Epidermal melanocyte (primary cell): ENCODE results near the gene UBE2F.
"Not testable (repeated sequence)": the region's sequence is repeated elsewhere in the genome, so short reads cannot be mapped to it uniquely, and the experiment has no call there.

Source experiments
- DNase-seq: peaks from one replicate; pipeline ENCODE4 v3.0.0; 2011; ENCODE audit warnings: low spot score; ENCODE audit not compliant: insufficient read length

The UBE2F gene

DNA sequence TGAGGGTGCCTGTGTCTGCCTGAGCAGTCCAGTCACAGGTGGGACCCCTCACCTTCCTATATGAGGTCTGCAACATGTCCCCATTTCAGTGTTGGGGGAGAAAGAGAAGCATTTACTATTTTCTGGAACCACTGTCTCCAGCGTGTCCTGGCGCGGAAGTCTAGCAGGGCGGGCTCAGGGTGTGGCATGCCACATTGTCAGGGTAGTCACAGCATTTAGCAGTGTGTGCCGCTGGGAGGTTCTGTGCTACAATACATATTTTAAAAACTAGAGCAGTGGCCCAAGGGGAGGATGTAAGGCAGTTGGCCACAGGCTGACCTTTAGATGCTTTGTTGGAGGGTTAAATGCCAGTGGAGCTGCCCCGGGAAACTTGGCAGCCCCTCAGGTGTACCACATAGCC, 12.5 kb downstream of the UBE2F start:
- DNase-seq: no peak

DNA sequence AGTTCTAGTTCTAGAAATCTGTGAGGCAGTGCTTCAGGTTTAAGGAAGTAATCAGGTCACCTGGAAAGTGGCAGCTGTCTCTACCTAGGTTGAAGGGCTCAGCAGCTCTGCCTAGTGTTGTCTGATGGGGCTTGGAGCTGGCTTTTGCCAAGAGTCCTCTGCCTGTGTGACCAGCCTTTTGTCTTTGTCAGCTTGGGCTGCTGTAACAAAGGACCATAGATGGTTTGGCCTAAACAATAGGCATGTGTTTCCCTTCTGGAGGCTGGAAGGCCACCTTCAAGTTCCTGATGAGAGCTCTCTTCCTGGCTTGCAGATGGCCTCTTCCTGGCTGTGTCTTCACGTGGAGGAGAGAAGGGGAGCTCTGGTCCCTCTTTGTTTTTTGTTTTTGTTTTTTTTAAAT, 13.3 kb downstream of the UBE2F start:
- no peak for DNase-seq

DNA sequence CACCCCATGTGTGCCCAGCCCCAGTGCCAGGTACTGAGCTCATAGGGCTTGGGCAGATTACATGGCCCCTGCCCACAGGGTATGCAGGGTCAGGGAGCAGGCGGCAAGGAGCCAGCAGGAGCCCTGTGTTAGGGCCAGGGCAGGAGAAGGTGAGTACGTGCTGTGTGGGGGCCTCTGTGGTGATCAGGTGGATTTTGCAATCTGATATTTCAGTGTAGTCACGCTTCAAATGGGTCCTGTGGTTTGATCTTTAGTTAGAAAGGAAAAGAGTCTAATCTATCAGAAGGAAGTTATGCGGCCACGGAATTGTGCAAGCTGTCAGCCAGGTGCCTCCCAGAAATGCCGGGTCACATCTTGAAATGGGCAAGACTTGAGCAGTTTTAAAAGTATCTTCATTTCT, 13.9 kb downstream of the UBE2F start:
- DNase-seq: no peak

DNA sequence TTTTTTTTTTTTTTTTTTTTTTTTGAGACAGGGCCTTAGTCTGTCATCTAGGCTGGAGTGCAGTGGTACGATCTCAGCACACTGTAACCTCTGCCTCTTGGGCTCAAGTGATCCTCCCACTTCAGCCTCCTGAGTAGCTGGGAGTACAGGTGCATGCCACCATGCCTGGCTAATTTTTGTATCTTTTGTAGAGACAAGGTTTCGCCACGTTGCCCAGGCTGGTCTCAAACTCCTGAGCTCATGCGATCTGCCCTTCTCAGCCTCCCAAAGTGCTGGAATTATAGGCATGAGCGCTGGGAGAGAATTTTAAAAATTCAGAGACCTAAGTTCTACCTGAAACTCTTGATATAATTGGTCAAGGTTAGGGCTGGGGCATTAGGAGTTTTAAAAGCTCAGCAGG, 14.8 kb downstream of the UBE2F start:
- not testable (repeated sequence) for DNase-seq

DNA sequence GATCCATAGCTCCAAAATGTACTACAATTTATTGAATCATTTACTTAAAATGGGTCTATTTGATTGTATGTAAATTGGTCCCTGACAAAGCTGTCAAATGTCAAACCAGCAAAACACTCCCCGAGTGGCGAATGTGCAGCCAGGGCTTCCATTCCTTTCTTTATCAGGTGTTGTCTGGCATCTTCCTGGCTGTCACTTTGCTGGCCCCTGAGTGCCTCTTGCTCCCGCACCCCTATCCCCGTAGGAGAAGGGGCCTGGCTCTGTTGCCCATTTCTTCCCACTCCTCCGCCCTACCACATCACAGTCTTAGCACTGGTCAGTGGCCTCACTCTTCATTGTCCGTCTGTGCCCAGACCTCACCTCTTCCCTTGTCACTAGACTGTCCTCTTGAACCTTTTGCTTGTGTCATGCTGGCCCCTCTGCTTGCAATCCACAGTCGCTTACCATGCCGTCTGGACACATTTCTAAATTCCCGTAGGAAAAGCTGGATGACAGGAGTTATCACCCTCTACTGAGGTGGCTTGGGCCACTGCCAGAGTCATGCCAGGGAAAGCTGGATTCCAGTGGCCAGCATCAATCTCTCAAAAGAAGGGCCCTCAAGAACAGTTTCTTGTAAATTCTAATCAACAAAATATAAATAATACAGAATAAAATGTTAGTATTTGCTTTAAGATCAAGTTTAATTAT, 15.4 kb downstream of the UBE2F start:
- DNase-seq: no peak

DNA sequence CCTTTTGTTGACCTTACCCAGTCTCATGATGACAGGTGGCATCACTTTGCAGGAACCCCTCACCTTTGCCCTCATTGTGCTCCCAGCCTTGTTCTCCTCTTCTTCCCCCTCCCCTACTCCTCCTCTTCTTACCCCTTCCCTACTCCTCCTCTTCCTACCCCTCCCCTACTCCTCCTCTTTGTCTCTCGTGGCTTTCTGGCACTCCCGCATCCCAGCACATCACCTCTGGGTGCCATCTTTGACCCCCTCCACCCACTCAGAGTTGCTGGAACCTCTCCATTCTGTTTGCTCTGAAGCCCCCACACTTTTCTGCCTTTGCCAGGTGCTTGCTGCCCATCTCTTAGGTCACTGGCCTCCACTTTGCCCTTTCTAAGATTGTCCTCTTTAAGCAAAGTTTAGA, 17.1 kb downstream of the UBE2F start:
- no peak for DNase-seq

DNA sequence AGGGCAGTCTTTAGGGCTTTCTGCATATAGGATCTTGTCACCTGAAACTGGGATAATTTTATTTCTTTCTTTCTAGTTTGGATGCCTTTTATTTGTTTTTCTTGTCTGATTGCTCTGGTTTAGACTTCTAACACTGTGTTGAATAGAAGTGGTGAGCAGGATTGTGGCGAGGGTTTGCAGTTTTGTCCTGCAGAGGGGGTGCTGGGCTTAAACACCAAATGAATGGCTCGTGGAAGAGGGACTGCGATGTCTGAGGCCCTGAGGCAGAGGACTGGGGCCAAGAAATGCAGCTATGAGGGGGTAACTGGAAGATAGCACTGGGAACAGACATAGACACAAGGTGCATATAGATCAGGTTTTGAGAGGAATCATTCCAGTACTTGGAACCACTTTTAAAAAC, 20.5 kb downstream of the UBE2F start:
- no peak for DNase-seq

DNA sequence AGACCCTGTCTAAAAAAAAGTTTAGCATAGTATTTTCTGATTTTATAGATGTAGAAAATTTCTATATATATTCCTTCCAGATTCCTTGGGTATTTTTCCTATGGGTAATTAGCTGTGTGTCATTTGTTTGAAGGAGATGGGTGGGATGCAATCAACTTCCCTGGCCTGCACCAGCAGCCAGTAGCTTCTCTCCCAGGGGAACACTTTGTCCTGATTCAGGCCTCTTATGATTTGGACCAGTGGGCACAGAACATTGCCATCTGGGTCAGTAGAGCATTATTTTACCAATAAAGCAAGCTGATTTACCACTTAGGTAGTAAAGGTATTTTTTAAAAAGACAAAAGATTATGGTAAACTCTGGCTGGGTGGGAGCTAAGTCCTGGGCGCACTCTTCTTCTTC, 26.9 kb downstream of the UBE2F start:
- no peak for DNase-seq

DNA sequence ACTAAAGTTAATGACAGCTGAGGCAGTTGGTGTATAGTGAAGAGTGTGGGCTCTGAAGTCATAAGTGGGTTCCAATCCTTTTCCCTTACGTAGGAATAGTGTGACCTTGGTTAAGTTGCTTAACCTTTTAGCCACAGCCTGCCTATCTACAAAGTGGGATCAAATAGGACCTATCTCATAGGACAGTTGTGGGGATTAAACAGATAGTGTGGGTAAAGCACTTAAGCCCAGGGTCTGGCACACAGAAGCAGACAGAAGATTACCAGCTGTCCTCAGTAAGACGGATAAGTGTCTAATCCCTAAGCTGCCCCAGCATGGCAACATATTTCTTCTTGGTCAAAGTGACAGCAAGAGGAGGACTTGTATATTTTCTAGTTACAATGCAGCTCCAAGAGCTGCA, 28.2 kb downstream of the UBE2F start:
- no peak for DNase-seq

DNA sequence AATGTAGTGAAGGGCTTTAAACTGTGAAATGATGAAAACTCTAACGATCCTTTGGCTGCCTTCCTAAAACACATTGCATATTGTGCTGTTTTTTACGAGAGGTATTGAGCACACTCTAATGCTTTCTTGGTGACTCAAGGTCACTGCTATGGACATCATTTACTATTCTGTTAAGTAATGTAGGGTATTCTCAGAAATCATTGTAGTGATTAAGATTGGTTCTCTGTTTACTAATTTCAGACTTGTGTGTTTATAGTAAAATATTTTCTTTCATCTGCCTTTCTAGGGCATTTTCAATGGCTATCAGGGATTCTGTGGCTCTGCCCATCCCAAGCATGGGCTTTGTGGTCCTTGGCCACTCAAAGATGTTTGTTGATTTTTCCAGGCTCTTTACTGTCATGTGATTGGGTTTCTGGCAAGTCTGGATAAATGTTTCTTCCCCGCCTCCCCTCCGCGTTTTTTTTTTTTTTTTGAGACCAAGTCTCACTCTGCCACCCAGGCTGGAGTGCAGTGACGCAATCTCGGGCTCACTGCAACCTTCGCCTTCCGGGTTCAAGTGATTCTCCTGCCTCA, 29.3 kb downstream of the UBE2F start:
- DNase-seq: no peak

DNA sequence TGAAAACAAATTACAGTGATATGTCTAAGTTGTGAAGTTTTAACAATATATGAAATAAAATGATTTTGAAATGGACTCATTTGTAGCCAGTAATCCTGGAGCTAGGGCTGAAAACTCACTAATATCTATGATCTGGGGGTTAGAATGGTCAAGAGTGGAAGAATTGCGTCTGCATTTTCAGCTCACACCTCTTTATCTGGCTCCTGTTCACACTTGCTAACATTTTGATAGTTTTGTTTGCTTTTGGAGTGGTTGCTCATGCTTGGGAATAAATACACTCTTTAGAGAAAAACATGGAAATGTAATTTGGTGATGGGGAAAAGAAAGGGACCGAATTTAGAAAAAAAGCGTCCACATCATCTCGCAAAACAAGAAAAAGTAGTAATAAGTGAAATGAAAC, 30.7 kb downstream of the UBE2F start:
- DNase-seq: no peak

DNA sequence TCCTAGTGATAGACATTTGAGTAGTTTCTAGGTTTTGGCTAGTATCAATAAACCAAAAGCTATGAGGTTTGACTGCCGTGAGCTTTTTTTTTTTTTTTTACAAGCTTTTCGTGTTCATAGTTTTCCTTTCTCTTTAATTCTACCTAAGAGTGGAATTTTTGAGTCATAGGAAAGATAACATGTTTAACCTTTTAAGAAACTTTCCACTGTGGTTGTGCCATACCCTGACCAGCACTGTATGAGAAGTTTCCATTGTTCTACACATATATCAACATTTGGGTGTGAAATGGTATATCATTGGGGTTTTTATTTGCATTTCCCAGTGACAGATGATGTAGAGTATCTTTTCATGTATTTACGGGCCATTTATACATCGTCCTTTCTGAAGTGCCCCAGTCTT, 31.7 kb downstream of the UBE2F start:
- DNase-seq: no peak

DNA sequence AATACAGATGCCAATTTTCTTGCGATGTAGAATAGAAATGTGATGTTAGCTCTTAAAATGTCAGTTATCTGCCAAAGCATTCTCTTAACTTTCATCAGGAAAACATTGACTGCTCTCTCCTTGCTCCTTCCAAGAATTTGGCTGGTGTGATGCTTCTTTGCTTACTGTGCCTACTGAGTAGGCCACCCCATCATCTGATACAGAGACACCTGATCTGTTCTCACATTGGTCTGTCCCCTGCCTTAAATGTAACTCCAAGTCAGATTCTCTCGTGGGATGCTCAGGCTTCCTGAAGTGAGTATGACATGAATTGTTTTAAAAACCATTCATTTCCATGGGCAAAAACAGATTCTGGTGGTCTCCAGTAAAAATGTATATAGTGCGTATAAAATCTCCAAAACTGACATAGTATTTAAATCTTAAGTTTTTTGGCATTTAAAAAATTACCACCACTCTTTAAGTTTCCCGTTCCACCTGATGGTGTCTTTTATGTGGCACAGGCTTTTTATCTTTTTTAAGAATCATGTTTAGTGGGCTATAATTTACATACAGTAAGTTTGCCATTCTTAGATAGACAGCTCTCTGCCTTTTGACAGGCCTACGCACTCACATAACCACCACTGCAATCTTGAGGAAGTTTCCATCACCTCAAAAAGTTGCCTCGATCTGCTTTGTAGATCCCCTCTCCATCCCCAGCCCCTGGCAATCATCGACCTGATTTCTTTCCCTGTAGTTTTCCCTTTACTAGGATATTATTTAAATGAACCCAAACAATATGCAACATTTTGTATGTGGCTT, 36.6 kb downstream of the UBE2F start:
- DNase-seq: no peak

DNA sequence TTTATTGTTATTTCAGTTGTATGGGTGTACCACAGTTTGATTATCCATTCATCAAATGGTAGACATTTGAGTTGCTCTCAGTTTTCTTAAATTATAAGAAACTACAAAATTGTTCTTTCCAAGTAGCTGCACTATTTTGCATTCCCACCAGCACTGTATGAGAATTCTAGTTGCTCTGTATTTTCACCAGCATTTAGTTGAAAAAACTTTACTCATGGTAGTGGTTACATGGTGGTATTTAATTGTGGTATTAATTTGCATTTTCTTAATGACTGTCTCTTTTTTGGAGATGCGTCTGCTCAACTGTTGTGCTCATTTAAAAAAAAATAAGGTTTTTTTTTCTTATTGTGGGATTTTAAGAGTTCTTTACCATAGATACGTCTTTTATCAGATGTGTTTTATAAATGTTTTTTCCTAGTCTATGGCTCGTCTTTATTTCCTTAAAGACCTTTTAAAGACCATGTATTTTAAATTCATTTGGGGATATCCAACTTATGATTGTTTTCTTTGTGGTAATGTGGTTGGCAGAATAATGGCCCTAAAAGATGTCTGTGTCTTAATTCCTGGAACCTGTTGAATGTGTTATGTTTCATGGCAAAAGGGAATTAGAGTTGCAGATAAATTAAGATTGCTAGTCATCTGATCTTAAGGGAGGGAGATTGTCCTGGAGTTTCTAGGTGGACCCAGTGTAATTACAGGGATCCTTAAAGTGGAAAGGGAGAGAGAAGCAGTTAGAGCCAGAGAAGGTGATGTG, 37.4 kb downstream of the UBE2F start:
- DNase-seq: no peak

DNA sequence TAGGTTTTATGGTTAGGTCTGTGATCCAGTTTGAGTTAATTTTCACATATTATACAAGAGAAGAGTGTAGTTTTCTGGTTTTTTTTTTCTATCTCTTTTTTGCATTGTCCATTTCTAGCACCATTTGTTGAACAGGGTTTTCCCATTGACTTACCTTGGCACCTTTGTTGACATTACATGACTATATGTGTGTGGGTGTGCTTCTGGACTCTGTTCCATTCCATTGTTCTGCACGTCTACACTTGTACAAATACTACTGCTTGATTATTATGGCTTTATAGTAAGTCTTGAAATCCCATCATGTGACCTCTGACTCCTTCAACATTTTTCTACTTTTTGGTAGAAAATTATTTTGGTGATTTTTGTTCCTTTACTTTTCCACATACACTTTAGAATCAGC, 38.7 kb downstream of the UBE2F start:
- no peak for DNase-seq

DNA sequence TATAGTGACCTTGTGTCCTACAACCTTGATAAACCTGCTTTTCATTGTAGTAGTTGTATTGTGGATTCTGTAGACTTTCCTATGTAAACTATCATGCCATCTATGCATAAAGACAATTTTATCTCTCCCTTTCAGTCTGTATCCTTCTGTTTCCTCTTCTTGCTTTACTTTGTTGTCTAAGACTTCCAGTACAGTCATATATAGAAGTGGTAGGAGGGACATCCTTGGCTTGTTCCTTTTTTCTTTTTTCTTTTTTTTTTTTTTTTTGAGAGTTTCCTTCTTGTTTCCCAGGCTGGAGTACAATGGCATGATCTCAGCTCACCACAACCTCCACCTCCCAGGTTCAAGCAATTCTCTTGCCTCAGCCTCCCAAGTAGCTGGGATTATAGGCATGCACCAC, 39.7 kb downstream of the UBE2F start:
- DNase-seq: no peak

DNA sequence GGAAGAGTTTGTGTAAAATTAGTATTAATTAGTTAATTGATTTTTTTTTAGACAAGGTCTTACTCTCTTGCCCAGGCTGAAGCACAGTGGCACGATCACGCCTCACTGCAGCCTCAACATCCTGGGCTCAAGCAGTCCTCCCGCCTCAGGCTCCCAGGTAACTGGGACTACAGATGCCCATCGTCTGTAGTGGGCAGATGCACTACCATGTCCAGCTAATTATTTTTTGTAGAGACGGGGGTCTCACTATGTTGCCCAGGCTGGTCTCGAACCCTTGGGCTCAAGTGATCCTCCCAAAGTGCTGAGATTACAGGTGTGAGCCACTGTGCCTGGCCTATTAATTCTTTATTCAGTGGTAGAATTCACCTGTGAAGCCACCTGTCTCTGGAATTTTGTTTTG, 41.1 kb downstream of the UBE2F start:
- DNase-seq: no peak

DNA sequence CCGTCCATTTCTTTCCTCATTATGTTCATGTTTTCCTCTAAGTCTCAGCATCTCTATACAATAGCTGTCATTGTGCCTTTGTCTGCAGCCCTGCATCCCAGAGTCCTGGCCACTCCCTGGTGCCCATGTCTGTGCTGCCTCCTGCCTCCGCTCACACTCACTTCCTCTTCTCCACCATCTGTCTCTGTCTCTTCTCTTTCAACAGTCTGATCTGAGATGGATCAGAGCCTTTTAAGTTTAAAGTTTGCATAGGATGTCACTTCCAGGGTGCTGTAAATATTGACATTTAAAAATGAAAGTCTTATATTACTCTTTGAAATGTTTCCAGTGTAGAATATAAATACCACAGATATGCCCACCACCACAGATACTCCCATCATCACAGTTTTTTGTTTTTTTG, 42.7 kb downstream of the UBE2F start:
- DNase-seq: no peak

DNA sequence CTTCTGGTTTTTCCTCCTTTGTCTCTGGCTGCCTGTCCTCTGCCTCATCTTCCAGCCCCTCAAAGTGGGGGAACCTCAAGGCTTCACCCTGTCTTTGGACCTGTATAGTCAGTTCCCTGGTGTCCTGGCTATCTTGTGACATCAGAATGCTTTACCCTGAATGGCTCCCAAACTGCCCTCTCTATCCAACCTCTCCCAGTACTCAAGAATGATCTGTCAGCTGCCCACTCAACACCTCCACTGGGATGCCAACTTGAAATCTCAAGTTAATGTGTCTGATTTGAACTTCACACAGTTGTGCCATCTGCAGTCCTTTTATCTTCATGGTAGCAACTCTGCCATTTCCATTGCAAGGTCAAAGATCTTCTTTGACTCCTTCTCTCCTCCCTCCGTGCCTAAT, 43.8 kb downstream of the UBE2F start:
- no peak for DNase-seq

DNA sequence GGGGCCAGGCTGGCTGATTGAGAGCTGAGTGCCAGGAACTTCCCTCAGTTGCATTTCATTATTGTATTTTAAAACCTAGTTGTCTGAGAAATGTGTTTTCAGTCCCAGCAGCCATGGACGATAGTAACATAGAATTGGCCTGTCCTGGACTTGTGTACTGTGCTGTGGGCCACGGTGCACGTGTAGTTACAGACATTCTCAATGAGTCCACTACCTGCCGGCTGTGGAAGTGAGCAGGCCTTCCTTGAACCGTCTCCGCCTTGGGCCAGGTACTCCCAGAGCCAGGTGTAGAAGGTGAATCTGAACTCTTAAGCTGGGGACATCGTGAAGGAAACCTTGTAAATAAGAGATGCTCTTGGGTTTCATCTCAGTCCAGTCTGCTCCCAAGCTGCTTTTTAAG, 47.0 kb downstream of the UBE2F start:
- no peak for DNase-seq

DNA sequence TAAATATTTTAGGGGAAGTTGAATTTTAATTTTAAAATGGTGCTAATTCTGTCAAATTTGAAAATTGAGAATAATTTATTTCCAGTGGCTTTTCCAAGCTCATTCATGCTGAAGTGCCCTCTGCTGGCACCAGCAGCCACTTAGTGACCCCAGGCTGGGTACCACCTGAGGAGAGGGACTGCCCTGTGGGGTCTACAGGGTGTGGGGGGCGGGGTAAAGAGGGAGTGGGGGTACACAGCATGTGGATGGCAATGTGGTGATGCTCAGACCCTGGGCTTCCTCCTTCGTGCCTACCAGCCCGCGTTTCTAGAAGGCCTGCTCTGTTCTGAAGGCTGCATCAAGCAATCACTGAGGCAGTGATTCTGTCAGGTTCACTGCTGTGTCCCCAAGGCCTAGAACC, 48.9 kb downstream of the UBE2F start:
- DNase-seq: no peak

DNA sequence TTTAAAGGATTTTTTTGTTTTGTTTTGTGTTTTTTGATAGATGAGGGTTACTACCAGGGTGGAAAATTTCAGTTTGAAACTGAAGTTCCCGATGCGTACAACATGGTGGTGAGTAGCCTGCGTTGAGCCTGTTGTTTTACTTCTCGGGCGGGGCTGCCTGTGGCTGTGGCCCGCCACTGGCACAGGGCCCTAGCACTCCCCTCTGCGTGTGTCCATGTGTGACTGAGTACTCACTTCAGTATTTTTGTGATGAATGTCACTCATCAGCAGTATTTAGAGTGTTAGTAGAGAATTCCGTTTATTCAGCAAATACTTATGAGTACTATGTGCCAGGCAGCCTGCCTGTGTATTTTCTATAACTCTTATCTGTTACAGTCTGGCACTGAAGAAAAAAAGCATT, 49.7 kb downstream of the UBE2F start:
- no peak for DNase-seq
